Tibial nerve (tissue), 4 donors: ENCODE measurements around the gene GRIP2. TPM values are rescaled to one million over a fixed set of nuclear protein-coding genes. Genes with fewer than 3 reads are reported as not detected.

ENCODE experiments used
- DNase-seq, 2 donors: peaks; one replicate each; pipeline ENCODE4 v3.0.0-alpha.2; 2019; ENCODE audit warnings: low spot score in 2 of 2
- H3K27ac ChIP-seq, 4 donors: fragments of 200-600 bp; sonication (generic) in 3 of 4; one replicate each; pipeline ENCODE4 v1.5.1; 2017 to 2019; ENCODE audit warnings: mild to moderate bottlenecking in 1 of 4
- H3K27me3 ChIP-seq, 2 donors: fragments of 200-600 bp; sonication (generic) in 1 of 2; one replicate each; pipeline versions ENCODE4 v1.5.1 to v1.6.0; 2017 to 2019
- H3K36me3 ChIP-seq, 3 donors: fragments of 200-600 bp; sonication (generic); one replicate each; pipeline ENCODE4 v1.5.1; 2018 to 2019
- H3K4me1 ChIP-seq, 4 donors: fragments of 200-600 bp; sonication (generic) in 3 of 4; one replicate each; pipeline ENCODE4 v1.5.1; 2017 to 2019
- H3K4me3 ChIP-seq, 4 donors: fragments of 200-600 bp; sonication (generic) in 3 of 4; one replicate each; pipeline ENCODE4 v1.5.1; 2017 to 2019; ENCODE audit warnings: mild to moderate bottlenecking in 1 of 4, moderate library complexity in 1 of 4
- H3K9me3 ChIP-seq, 4 donors: fragments of 200-600 bp; sonication (generic) in 3 of 4; one replicate each; pipeline ENCODE4 v1.5.1; 2017 to 2019
- EP300 ChIP-seq, 2 donors: sonication (generic); formaldehyde crosslinking; IDR thresholded peaks; one replicate each; pipeline ENCODE4 v1.6.1; 2017; ENCODE audit warnings: antibody characterized with exemption in 2 of 2, mild to moderate bottlenecking in 1 of 2
- POLR2A ChIP-seq, 2 donors: fragments of 450-650 bp; IDR thresholded peaks; one replicate each; pipeline ENCODE4 v1.6.1; 2017; ENCODE audit warnings: antibody characterized with exemption in 2 of 2, mild to moderate bottlenecking in 2 of 2, moderate library complexity in 2 of 2
- WGBS, 2 donors: methylation state at CpG; one replicate each; pipeline ENCODE4 v1.1.5; 2018; 5-methylcytosine and 5-hydroxymethylcytosine counted together
- total RNA-seq, 4 donors: library from RNA; depleted of rRNA; stranded (reverse); fragments of >200 nt; gene quantifications; one replicate each; pipeline ENCODE4 v1.1.0, GENCODE V29; 2016
- TF ChIP-seq, protein P1 (sequence below), 5 experiments: fragments of 200-600 bp in 3 of 5; fragments of 450-650 bp in 2 of 5; sonication (generic) in 3 of 5; IDR thresholded peaks; one replicate each; pipeline ENCODE4 v1.5.1; 2016 to 2019; ENCODE audit warnings: antibody characterized with exemption in 5 of 5, mild to moderate bottlenecking in 3 of 5, moderate library complexity in 2 of 5

The GRIP2 gene
- total RNA-seq, 4 donors from 2014 or later = 0.21 to 1.5 (median 0.99) TPM

DNA sequence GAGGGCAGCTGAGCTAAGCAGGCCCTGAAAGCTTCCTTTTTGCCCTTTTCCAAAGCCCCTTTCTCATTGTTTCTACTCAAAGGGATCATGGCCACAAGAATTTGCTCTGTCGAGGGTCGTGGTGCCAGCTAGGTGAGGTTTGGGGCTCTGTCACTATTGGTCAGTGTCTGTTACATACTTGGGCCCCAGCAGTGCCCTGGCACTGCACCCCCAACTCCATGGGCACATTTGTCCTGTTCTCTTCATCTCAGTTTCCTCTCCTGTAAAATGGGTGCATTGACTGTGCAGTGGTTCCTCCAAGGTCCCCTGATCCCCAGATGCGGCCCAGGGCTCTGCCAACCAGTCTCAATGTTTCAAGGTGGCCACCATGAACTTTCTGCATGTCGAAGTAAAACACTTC lies 75.6 kb downstream of the GRIP2 start:
- Histone ChIP-seq H3K36me3 (peaks cover 0 to 31% (median 0%) of the 10 kb centered on the region in 3 donors), H3K4me1 (peaks cover 0 to 14% (median 0%) of the 10 kb centered on the region in 4 donors), H3K27ac (no peak overlapping the region), H3K27me3 (no peaks in the 10 kb centered on the region), H3K9me3 (no peaks in the 10 kb centered on the region), H3K4me3 (no peak overlapping the region)
- no peak for DNase-seq
- 90 to 95% methylated on average over 4 of the region's 4 CpGs for WGBS, 2 donors
- TF ChIP-seq POLR2A (IDR thresholded peaks at IDR 0.05) = no peak
- no peak for TF ChIP-seq EP300 (IDR thresholded peaks at IDR 0.05)
- TF ChIP-seq, protein P1, sequence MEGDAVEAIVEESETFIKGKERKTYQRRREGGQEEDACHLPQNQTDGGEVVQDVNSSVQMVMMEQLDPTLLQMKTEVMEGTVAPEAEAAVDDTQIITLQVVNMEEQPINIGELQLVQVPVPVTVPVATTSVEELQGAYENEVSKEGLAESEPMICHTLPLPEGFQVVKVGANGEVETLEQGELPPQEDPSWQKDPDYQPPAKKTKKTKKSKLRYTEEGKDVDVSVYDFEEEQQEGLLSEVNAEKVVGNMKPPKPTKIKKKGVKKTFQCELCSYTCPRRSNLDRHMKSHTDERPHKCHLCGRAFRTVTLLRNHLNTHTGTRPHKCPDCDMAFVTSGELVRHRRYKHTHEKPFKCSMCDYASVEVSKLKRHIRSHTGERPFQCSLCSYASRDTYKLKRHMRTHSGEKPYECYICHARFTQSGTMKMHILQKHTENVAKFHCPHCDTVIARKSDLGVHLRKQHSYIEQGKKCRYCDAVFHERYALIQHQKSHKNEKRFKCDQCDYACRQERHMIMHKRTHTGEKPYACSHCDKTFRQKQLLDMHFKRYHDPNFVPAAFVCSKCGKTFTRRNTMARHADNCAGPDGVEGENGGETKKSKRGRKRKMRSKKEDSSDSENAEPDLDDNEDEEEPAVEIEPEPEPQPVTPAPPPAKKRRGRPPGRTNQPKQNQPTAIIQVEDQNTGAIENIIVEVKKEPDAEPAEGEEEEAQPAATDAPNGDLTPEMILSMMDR (IDR thresholded peaks at IDR 0.05) = no peak

DNA sequence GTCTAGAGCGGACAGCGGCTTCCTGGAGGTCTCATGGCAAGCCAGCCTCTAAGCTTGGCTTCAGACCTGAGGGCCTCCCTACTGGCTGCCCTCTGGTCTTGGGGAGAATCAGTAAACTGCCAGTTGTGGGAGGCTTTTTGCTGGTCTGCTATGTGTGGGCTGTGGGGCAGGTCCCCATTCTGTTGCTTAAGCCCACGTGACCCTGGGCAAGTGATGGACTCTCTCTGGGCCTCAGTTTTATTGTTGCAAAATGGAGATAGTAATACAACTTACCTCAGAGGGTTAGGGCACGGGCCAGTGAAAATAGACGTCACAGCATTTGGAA lies 76.0 kb downstream of the GRIP2 start:
- TF ChIP-seq, protein P1 (IDR thresholded peaks at IDR 0.05) = no peak
- TF ChIP-seq EP300 (IDR thresholded peaks at IDR 0.05) (no peak), POLR2A (IDR thresholded peaks at IDR 0.05) (no peak)
- 76 to 98% methylated on average over 5 of the region's 5 CpGs for WGBS, 2 donors

DNA sequence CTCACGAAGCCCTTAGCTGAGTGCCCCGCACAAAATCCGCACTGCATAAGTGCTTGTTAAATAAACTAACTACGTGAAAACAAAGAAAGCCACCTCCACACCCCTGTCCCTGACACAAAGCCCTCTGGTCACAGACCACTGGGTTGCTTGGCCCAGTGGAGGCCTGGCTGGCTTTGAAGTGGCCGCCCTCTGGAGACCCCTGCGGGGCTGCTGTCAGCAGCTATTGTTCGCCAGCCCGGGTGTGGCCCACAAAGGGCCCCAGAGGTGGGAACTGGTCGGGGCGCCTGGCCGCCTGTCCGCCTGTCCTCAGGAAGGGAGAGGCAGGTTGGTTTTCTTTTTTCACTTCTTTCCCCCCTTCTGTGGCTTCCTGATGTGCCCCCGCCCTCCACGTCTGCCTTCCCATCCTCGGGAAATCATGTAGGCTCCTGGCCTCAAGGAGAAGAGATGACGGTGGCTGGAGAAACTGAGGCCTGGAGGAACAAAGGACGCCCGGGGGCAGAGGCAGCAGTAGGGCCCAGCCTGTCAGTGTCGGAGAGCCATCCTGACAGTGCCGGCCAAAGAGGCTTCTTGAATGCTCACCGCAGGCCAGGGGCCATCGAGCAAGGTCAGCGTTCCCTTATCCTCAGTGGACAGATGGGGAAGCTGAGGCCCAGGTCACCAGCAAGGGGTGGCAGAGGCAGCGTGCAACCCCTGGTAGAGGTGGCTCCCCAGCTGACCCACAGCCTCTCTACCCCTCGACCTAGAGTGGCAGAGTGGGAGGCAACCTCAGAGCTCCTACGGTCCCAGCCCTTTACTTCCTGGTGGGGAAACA lies 76.6 kb downstream of the GRIP2 start:
- DNase-seq = no peak
- TF ChIP-seq EP300 (IDR thresholded peaks at IDR 0.05) (no peak), POLR2A (IDR thresholded peaks at IDR 0.05) (no peak)
- TF ChIP-seq, protein P1 (IDR thresholded peaks at IDR 0.05) = no peak
- peaks cover 0 to 14% (median 0%) of the 10 kb centered on the region in 4 donors for H3K4me1 ChIP-seq
- no peak overlapping the region for H3K27ac ChIP-seq
- peaks cover 0 to 27% (median 0%) of the 10 kb centered on the region in 3 donors for H3K36me3 ChIP-seq
- H3K9me3 ChIP-seq = no peaks in the 10 kb centered on the region
- H3K4me3 ChIP-seq = no peak overlapping the region
- no peaks in the 10 kb centered on the region for H3K27me3 ChIP-seq
- 82 to 83% methylated on average over 25 to 26 of the region's 26 CpGs for WGBS, 2 donors

More for the DNA sequence above, 76.0 kb downstream of the GRIP2 start:
- no peak overlapping the region for H3K4me3 ChIP-seq
- no peak overlapping the region for H3K27ac ChIP-seq
- H3K9me3 ChIP-seq = no peaks in the 10 kb centered on the region
- DNase-seq = no peak
- no peaks in the 10 kb centered on the region for H3K27me3 ChIP-seq
- H3K4me1 ChIP-seq = peaks cover 0 to 14% (median 0%) of the 10 kb centered on the region in 4 donors
- H3K36me3 ChIP-seq = peaks cover 0 to 27% (median 0%) of the 10 kb centered on the region in 3 donors

DNA sequence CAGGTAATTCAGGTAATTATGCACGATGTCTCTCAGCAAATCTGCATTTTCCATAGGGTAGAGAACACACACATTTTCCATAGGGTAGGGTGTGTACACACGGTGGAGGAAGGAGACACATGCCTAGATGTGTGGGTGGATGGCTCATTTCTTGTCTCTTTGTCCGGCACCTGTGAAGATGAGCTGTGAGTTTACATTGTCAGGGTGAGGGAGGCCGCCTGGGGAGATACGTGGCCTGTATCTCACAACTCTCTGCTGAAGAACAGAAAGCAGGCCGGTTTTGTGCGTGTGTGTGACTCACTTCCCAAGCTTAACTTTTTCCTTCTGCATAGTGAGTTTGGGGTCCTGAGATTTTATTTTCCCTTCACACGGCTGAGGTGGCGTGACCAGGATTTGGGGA lies 77.4 kb downstream of the GRIP2 start:
- 89 to 91% methylated on average over 9 of the region's 9 CpGs for WGBS, 2 donors
- DNase-seq = no peak
- Histone ChIP-seq H3K4me1 (peaks cover 0 to 14% (median 0%) of the 10 kb centered on the region in 4 donors), H3K9me3 (no peaks in the 10 kb centered on the region), H3K27ac (no peak overlapping the region), H3K36me3 (peaks cover 0 to 27% (median 0%) of the 10 kb centered on the region in 3 donors), H3K27me3 (no peaks in the 10 kb centered on the region), H3K4me3 (no peak overlapping the region)
- TF ChIP-seq, protein P1 (IDR thresholded peaks at IDR 0.05) = no peak
- no peak for TF ChIP-seq POLR2A (IDR thresholded peaks at IDR 0.05)
- no peak for TF ChIP-seq EP300 (IDR thresholded peaks at IDR 0.05)

DNA sequence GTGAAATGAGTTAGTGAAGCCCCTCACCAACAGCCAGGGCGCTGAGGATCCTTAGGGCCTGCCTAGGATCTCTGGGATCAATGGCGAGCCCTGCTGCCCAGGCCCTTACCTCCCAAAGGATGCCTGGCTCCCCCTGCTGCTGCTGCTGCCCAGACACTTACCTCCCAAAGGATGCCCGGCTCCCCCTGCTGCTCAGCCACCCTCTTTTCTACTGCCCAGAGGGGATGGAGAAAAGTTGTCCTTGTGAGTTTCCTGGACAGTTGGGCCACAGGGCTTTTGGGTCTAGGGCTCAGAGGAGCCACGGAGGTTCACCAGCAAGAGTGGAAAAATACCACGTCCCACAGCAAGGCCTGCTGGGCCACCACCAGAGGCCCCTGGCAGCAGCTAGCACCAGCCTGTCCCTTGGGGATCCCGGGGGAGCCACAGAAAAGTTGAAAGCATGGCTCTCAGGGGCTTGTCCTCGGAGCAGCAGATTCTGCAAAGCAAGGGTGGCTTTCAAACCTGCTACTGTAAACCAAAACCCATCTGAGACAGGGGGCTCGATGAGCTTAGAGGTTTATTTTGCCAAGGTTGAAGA lies 78.3 kb downstream of the GRIP2 start:
- peaks cover 0 to 14% (median 0%) of the 10 kb centered on the region in 4 donors for H3K4me1 ChIP-seq
- no peak overlapping the region for H3K27ac ChIP-seq
- H3K4me3 ChIP-seq = no peak overlapping the region
- WGBS, 2 donors = 86 to 87% methylated on average over 8 of the region's 8 CpGs
- H3K27me3 ChIP-seq = no peaks in the 10 kb centered on the region
- no peaks in the 10 kb centered on the region for H3K9me3 ChIP-seq
- H3K36me3 ChIP-seq = peaks cover 0 to 22% (median 0%) of the 10 kb centered on the region in 3 donors
- no peak for DNase-seq
- TF ChIP-seq, protein P1 (IDR thresholded peaks at IDR 0.05) = peak in 4 of 5 experiments; percentile 12 to 36 (median 28)
- TF ChIP-seq POLR2A (IDR thresholded peaks at IDR 0.05) = no peak
